HG03521 (cell line): ENCODE measurements around the gene CDK5RAP2.
"Not testable (repeated sequence)": the region's sequence is repeated elsewhere in the genome, so short reads cannot be mapped to it uniquely, and the experiment has no call there.

Source experiments
- ATAC-seq: cut with Tn5 transposase; IDR thresholded peaks from one replicate; pipeline ENCODE4 v1.9.1; 2021; ENCODE audit warnings: mild to moderate bottlenecking, moderate library complexity; ENCODE audit not compliant: unreplicated experiment

Gene CDK5RAP2

DNA sequence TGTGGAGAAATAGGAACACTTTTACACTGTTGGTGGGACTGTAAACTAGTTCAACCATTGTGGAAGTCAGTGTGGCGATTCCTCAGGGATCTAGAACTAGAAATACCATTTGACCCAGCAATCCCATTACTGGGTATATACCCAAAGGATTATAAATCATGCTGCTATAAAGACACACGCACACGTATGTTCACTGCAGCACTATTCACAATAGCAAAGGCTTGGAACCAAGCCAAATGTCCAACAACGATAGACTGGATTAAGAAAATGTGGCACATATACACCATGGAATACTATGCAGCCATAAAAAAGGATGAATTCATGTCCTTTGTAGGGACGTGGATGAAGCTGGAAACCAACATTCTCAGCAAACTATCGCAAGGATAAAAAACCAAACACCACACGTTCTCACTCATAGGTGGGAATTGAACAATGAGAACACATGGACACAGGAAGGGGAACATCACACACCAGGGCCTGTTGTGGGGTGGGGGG, 27.7 kb downstream of the CDK5RAP2 start:
- not testable (repeated sequence) for ATAC-seq

GRCh38 chr9:120545701-120546550, 34.0 kb downstream of the CDK5RAP2 start:
- ATAC-seq: no peak

DNA sequence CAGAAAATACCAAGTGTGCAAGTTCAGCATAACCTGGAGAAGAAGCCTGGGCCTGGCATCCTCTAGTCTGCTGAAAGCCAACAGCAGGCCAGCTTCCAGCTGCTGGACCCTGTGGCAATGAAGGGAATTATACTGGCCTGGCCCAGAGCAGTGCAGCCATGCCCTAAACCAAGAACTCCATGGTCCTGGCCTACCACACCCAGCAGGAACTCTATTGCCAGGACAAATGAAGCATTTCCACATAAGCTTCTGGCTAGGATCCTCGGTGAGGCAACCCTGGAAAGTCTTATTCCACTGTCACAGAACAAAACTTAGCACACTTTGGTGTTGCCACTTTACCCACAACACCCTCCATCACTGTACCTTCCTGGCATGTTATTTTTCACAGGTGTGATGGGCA, 35.5 kb downstream of the CDK5RAP2 start:
- no peak for ATAC-seq

GRCh38 chr9:120542701-120543490, 37.1 kb downstream of the CDK5RAP2 start:
- no peak for ATAC-seq

GRCh38 chr9:120541921-120542320, 38.0 kb downstream of the CDK5RAP2 start:
- no peak for ATAC-seq

GRCh38 chr9:120539951-120540350, 40.0 kb downstream of the CDK5RAP2 start:
- no peak for ATAC-seq

- ATAC-seq: no peak
Observed at GRCh38 chr9:120538339-120538738, 41.6 kb downstream of the CDK5RAP2 start.

DNA sequence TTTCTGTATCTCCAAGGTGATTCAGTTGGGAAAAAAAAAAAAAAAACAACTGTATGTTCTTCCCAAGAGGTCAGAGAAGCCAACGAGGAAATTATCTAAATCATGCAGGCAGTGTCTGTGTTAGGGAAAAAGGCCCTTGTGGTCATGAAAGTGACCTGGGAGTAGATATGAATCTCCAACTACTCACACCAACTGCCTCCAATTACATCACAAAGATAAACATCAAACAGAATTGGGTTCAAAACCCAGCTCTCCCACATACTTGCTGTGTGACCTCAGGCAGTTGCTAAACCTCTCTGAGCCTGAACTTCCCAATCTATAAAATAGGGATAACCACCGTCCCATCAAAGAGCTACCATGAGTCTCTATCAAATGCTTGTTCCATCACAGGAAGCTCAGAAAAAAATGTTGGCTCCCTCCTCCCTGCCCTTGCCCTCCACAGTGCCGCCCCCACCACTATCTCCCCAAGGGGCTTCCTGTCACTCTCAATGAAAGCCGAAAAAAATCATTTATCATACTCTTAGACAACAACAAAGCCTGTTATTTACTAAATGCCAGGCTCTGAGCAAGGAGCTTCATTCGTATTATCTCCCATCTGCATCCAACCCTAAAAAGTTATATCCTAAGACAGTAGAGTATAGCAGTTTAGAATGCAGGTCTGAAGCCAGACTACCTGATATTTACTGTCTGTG, 42.9 kb downstream of the CDK5RAP2 start:
- ATAC-seq: no peak

DNA sequence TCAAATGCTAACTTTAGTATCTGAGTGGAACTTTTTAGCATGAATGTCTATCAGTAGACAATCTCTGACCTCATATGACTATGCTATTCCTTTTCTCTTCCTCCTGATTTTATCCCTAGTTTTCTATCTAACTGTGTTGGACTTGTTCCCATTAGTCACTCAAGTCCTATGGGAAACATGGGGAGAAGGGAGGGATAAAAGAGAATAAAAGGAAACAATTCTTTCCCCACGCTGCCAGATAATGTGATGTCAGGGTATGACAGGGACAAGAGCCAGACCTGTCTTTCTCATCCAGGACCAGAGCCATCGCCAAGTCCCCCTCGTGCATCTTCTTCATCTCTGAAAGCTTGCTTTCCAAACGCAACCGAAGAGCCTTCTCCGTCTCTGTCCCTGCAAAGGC, 43.9 kb downstream of the CDK5RAP2 start:
- no peak for ATAC-seq

DNA sequence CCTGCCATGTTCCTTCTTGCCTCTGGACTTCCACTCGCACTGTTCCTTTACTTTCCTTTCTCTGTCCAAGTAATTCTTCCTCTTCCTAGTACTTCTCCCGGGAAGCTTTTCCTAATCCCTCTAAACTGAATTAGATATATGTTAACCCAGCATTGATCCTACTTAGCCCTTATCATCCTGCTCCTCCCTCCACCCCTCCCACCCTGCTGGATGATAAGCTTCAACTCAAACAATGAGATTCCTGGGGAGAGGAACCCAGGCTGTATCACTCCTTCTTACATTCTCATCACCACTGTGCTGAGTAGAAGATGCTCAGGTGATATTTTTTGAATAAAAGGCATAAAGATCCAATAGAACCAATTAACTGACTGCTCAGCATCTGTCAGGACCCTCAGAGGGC, 45.7 kb downstream of the CDK5RAP2 start:
- ATAC-seq: no peak

DNA sequence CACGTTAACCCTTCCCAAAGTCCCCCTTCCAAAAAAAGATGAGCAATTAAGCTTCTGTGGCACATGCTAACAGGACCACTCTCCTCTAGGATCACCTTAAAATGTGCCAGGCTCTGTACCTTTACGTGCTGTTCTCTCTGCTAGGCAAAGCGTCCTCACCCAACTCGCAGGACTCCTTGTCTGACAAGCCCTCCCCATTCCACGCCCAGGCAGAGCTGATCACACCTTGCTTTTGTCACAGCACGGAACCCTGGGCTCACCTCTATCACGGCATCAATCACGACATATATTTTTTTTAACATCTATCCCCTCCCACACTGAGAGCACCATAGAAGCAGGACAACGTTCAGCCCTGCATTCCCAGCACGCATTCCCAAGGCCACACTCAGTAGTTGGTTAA, 47.1 kb downstream of the CDK5RAP2 start:
- ATAC-seq: no peak

DNA sequence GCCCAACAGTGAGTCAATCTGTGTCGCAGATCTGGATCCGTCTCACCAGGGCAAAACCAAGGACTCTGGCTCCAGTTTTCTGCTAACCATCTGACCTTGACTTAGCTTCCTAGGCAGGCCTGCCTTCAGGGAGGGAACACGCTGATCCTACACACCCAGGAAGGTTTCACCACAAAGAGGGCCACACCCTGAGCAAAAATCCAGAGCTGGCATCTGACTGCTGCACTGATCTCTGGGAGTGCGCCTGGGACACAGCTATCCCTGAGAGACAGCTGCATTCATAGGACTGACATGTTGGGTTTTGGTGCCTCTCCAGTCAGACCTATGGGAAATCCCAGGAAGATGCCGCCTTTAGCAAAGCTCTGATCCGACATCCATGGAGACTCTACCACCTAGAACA, 47.5 kb downstream of the CDK5RAP2 start:
- ATAC-seq: no peak

- ATAC-seq: no peak
Observed at GRCh38 chr9:120531683-120532300, 48.2 kb downstream of the CDK5RAP2 start.

DNA sequence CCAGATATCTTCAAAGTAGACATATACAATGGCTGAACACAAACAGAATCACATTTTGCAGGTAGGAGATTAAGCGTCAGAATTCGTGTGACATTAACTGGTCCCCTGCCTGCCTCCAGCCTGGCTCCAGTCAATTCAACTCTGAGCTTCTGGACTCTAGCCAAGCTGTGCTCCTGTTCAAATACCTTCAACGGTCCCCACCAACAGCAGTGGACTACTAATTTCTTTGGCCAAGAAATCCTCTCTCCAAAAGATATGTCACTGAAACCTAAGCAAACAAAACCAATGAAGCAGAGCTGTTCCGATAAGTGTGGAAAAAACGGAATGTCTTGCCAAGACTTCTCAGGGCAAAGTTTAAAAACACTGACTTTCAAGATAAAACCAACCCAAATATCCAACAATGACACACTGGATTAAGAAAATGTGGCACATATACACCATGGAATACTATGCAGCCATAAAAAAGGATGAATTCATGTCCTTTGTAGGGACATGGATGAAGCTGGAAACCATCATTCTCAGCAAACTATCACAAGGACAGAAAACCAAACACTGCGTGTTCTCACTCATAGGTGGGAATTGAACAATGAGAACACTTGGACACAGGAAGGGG, 49.6 kb downstream of the CDK5RAP2 start:
- ATAC-seq: not testable (repeated sequence)

DNA sequence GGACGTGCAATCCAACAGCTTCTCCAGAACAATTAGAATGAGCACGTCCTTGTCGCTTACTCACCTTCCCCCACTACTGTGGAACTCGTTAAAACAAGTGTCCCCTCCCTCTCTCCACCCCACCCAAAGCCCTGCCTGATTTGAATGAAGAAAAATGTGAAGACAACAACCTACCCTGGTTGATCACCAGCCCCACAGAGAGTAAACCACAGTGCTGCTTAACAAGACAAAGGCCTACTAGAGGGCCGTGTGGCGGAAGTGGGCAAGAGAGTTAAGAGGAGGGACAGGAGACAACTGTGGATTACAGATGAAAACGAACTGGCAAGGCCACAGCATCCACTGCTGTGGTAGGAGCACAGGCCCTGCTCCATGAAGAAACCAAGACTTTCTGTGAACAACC, 51.1 kb downstream of the CDK5RAP2 start:
- ATAC-seq: no peak

DNA sequence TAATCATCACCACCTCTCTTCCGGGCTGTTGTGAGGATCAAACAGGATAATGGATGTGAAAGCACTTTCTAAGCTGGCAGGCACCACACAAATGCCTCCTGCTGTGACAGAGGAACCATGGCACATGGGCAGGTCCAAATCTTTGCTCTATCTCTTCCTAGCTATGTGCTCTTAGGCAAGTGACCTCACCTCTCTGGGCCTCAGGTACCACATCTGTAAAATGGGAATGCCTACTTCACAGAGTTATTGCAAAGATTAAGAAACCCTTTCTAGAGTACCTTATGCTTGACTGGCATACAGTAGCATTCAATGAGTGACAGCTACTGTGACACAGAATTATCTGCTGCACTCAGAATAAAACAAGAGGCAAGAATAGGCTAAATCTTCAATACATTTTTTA, 51.6 kb downstream of the CDK5RAP2 start:
- ATAC-seq: no peak

- ATAC-seq: no peak
Observed at GRCh38 chr9:120526534-120526933, 53.4 kb downstream of the CDK5RAP2 start.

DNA sequence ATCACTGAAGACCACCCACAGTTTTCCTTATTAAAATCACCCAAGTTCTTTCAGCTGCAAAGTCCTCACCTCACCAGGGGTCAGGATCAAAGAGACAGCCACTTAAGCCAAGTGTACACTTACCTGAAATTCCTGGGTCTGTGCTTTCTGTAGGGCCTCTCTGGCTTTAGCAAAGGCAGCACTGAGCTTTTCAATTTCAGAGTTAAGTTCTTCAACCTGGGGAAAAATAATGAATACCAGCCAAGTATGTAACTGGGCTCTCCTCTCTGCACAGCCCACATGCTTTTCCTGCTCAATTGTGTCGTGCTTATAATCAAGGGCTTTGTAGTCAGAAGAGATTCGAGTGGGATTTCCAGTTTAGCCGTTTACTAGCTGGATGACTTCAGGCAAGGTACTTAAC, 55.1 kb downstream of the CDK5RAP2 start:
- no peak for ATAC-seq

- ATAC-seq: no peak
Observed at GRCh38 chr9:120524038-120524437, 55.9 kb downstream of the CDK5RAP2 start.

DNA sequence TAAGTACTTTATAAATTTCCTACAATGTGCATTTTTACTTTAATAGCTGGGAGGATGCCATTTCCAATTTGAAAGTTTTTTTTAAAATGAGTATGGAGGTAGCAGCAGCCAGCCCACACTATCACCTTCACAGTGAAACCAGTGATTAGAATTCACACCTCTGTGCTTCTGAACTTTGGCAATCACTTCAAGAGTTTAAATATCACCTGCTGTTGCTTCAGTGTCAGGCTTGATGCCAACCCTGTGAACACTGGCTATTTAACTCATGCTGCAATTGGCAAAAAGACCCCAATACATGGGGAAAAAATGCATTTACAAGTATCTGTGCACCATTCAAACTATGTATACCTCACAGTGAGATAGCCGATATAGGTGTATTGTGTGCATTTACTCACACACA, 57.4 kb downstream of the CDK5RAP2 start:
- no peak for ATAC-seq
